SK-N-SH (cell line): Measurements from ENCODE around the gene PCDHB3. TPM values are rescaled to one million over a fixed set of nuclear protein-coding genes. Genes with fewer than 3 reads are reported as not detected.

Experiments used
- CTCF ChIA-PET: fragments of 300-600, 350-600 bp; formaldehyde crosslinking; extraction: SDS; loops from one replicate; lab custom pipeline; 2021; lab: Yijun Ruan, JAX
- POLR2A ChIA-PET: fragments of 350-600 bp; sonication (Branson Sonifier 250); formaldehyde crosslinking; extraction: SDS; loops from one replicate; lab custom pipeline; 2020; ENCODE audit warnings: antibody characterized with exemption, inconsistent platforms; lab: Yijun Ruan, JAX
- DNase-seq: peaks from one replicate; pipeline ENCODE4 v3.0.0; 2012
- H2AFZ ChIP-seq: fragments of 200-600 bp; sonication (generic); 2 replicates; pipeline ENCODE4 v1.8.1; 2016; ENCODE audit warnings: antibody characterized with exemption, mild to moderate bottlenecking, low read depth
- H3F3A ChIP-seq: fragments of 200-600 bp; sonication (generic); replicated peaks from 2 replicates; pipeline ENCODE3; 2016; ENCODE audit warnings: antibody characterized with exemption, mild to moderate bottlenecking; ENCODE audit not compliant: insufficient read depth
- H3K27ac ChIP-seq, 2 experiments: fragments of 200-500 bp in 1 of 2; fragments of 200-600 bp in 1 of 2; sonication (Bioruptor generic) in 1 of 2; sonication (generic), shearing (Covaris generic) in 1 of 2; 2 replicates each; pipeline versions ENCODE4 v1.5.1 to v1.6.1; 2014 to 2016; ENCODE audit warnings: low read depth in 2 of 2, inconsistent platforms in 1 of 2, low read length in 1 of 2, mild to moderate bottlenecking in 1 of 2, mixed read lengths in 1 of 2
- H3K27me3 ChIP-seq: fragments of 200-600 bp; sonication (generic), shearing (Covaris generic); 2 replicates; pipeline ENCODE4 v1.6.1; 2016; ENCODE audit warnings: mixed run types; ENCODE audit not compliant: insufficient read depth
- H3K36me3 ChIP-seq, 2 experiments: fragments of 200-500 bp in 1 of 2; fragments of 200-600 bp in 1 of 2; sonication (Bioruptor generic) in 1 of 2; sonication (generic) in 1 of 2; replicated peaks in 1 of 2; 2 replicates each; pipeline versions ENCODE3 to v1.5.1; 2014 to 2016; ENCODE audit warnings: low read length in 1 of 2, mild to moderate bottlenecking in 1 of 2; ENCODE audit not compliant: insufficient read depth in 2 of 2, control insufficient read depth in 1 of 2
- H3K4me1 ChIP-seq, 2 experiments: fragments of 200-500 bp in 1 of 2; fragments of 200-600 bp in 1 of 2; sonication (Bioruptor generic) in 1 of 2; sonication (generic), shearing (Covaris generic) in 1 of 2; 2 replicates each; pipeline versions ENCODE4 v1.5.1 to v1.6.1; 2014 to 2016; ENCODE audit warnings: low read depth in 1 of 2, low read length in 1 of 2, mixed run types in 1 of 2; ENCODE audit not compliant: insufficient read depth in 2 of 2, control insufficient read depth in 1 of 2
- H3K4me2 ChIP-seq: fragments of 200-600 bp; sonication (generic), shearing (Covaris generic); 2 replicates; pipeline ENCODE4 v1.6.1; 2017; ENCODE audit warnings: mixed run types
- H3K4me3 ChIP-seq, 2 experiments: fragments of 200-500 bp in 1 of 2; fragments of 200-600 bp in 1 of 2; sonication (Bioruptor generic) in 1 of 2; sonication (generic), shearing (Covaris generic) in 1 of 2; 2 replicates each; pipeline versions ENCODE4 v1.5.1 to v1.8.1; 2014 to 2016; ENCODE audit warnings: low read depth in 2 of 2, inconsistent platforms in 1 of 2, low read length in 1 of 2, mild to moderate bottlenecking in 1 of 2, mixed read lengths in 1 of 2, moderate library complexity in 1 of 2
- H3K79me2 ChIP-seq: fragments of 200-600 bp; sonication (generic); 2 replicates; pipeline ENCODE4 v1.8.1; 2017; ENCODE audit warnings: mild to moderate bottlenecking; ENCODE audit not compliant: insufficient read depth
- H3K9ac ChIP-seq: fragments of 200-600 bp; sonication (generic); 2 replicates; pipeline ENCODE4 v1.6.1; 2017; ENCODE audit warnings: mixed run types
- H3K9me2 ChIP-seq: fragments of 200-600 bp; sonication (generic); 2 replicates; pipeline ENCODE4 v1.6.1; 2017; ENCODE audit warnings: mixed run types
- H3K9me3 ChIP-seq: fragments of 200-600 bp; sonication (generic); 2 replicates; pipeline ENCODE4 v1.6.1; 2017; ENCODE audit warnings: mixed run types, mild to moderate bottlenecking, moderate library complexity
- H4K20me1 ChIP-seq: fragments of 200-600 bp; sonication (generic); 2 replicates; pipeline ENCODE4 v1.6.1; 2017; ENCODE audit warnings: mild to moderate bottlenecking, mixed run types; ENCODE audit not compliant: insufficient read depth
- CHD2 ChIP-seq: fragments of 150-350 bp; IDR thresholded peaks from 2 replicates; pipeline ENCODE4 v1.6.1; 2018; ENCODE audit warnings: low read length; ENCODE audit not compliant: partially characterized antibody
- ELF1 ChIP-seq: IDR thresholded peaks from 2 replicates; pipeline ENCODE4 v1.4.0; 2012
- FOXM1 ChIP-seq: IDR thresholded peaks from 2 replicates; pipeline ENCODE4 v1.4.0; 2012; ENCODE audit warnings: low read depth, mild to moderate bottlenecking
- GABPA ChIP-seq: IDR thresholded peaks from 2 replicates; pipeline ENCODE4 v1.4.0; 2012; ENCODE audit warnings: low read depth, mild to moderate bottlenecking
- JUND ChIP-seq: IDR thresholded peaks from 2 replicates; pipeline ENCODE4 v1.4.0; 2012
- MEF2A ChIP-seq: IDR thresholded peaks from 2 replicates; pipeline ENCODE4 v1.4.0; 2012; ENCODE audit warnings: low read depth, borderline replicate concordance
- MXI1 ChIP-seq: IDR thresholded peaks from 2 replicates; pipeline ENCODE4 v1.6.1; 2012; ENCODE audit warnings: mild to moderate bottlenecking, low read depth, low read length, improper control_type of control experiment
- POLR2AphosphoS5 ChIP-seq: IDR thresholded peaks from 2 replicates; pipeline ENCODE4 v1.6.1; 2012; ENCODE audit warnings: low read depth, low read length
- RXRA ChIP-seq: IDR thresholded peaks from 2 replicates; pipeline ENCODE4 v1.4.0; 2012; ENCODE audit warnings: low read depth, mild to moderate bottlenecking, borderline replicate concordance
- SMC3 ChIP-seq: IDR thresholded peaks from 2 replicates; pipeline ENCODE4 v1.6.1; 2012; ENCODE audit warnings: low read depth, low read length, improper control_type of control experiment
- TAF1 ChIP-seq: IDR thresholded peaks from 2 replicates; pipeline ENCODE4 v1.6.1; 2012; ENCODE audit warnings: low read depth, mild to moderate bottlenecking, low read length, moderate library complexity, borderline replicate concordance
- WGBS: methylation state at CpG from one replicate; pipeline ENCODE4 v1.1.6; 2017; ENCODE audit warnings: low lambda C conversion rate; 5-methylcytosine and 5-hydroxymethylcytosine counted together
- polyA plus RNA-seq, 3 experiments: library from polyadenylated mRNA; depleted of rRNA; stranded (reverse); fragments of >200 nt; gene quantifications; 2 replicates each; pipeline ENCODE4 v1.2.3, GENCODE V29; 2012
- TF ChIP-seq, protein P1 (sequence below): fragments of 200-600 bp; sonication (generic); IDR thresholded peaks from 2 replicates; pipeline ENCODE4 v1.6.1; 2017; ENCODE audit warnings: antibody characterized with exemption, mild to moderate bottlenecking, moderate library complexity
- TF ChIP-seq, protein P2 (sequence below): IDR thresholded peaks from 2 replicates; pipeline ENCODE4; 2012
- TF ChIP-seq, protein P3 (sequence below): fragments of 150-350 bp; IDR thresholded peaks from 2 replicates; pipeline ENCODE4 v1.6.1; 2016; ENCODE audit warnings: mild to moderate bottlenecking, low read depth, low read length
- TF ChIP-seq, protein P4 (sequence below): IDR thresholded peaks from 2 replicates; pipeline ENCODE4 v1.4.0; 2012; ENCODE audit warnings: low read depth
- TF ChIP-seq, protein P5 (sequence below): IDR thresholded peaks from 2 replicates; pipeline ENCODE4 v1.4.0; 2012; ENCODE audit warnings: low read depth, borderline replicate concordance
- TF ChIP-seq, protein P6 (sequence below): IDR thresholded peaks from 2 replicates; pipeline ENCODE4 v1.4.0; 2012; ENCODE audit warnings: low read depth, borderline replicate concordance

Gene PCDHB3
- polyA plus RNA-seq, 1 of the 3 experiments (the other 2 are of a cell fraction), result 2.2 TPM

DNA sequence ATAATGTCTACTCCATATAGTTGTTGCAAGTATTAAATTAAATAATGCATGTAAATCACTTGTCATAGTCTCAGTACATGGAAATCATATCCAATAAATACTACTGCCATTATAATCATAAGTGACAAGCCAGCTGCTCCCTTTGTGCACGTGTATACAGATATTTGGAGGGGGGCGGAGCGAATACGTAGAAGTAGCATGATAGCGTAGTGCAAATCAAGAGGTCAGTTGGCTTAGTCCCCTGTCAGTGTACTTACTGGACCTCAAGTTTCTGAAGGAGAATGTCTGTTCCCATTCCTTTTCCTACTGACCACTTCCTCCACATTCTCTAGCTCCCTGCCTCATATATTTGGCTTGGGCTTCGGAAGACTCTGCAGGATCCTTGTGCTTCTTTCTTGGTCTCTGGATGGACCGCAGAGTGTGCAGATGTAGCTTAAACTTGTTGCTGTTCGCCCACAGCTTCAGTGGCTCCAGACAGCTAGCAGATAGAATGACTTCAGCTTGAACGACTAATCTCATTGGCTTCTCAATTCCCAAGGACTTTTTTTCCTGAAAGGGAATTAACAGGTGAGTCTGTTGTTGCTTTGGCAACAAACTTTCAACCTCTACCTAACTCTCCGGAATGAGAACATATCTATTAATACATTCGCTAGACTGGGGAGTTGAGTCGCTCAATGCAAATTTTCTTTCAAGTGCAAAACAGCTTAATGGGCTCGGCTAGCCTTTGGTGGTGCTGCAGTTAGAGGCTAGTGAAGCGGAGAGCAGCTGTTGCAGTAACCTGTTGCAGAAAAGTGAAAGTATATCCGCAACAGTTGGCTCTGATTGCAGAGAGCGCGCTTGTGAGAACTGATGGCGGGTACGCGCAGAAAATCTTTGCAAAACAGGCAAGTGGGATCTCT is 49.4 kb upstream of the PCDHB3 start, which contains the start of gene PCDHB1:
Gene PCDHB1 (plus strand): TSS at position 753 of the 899 bp plus-strand sequence. CDS start 97 bp downstream, at position 850.
- 13% methylated on average over 20 of the region's 20 CpGs for WGBS
- Histone ChIP-seq H3K9ac (no peak within 1 kb of the TSS), H3K79me2 (no peaks in the 10 kb centered on the region), H3K4me2 (peak within 1 kb of the TSS; percentile 62), H3K4me3 (peak within 1 kb of the TSS; percentile 47 to 60), H3K9me3 (no peaks in the 10 kb centered on the region), H3K9me2 (no peaks in the 10 kb centered on the region), H3K4me1 (peaks cover 0 to 8% of the 10 kb centered on the region in 2 experiments; a peak in 1 of 4 replicates), H3K27ac (no peak within 1 kb of the TSS), H2AFZ (no peak within 1 kb of the TSS), H3F3A (no peaks in the 10 kb centered on the region), H4K20me1 (no peaks in the 10 kb centered on the region), H3K36me3 (no peaks in the 10 kb centered on the region), H3K27me3 (no peaks in the 10 kb centered on the region)
- ChIA-PET CTCF (interaction anchor here (0.9 to 9.1 kb wide), 8 partner anchors 10 to 513 kb away, joined by 3 to 103 read pairs (median 4); partner anchors contain the start of genes PCDHA12, PCDHA4, PCDHA8 and PCDHB16), POLR2A (interaction anchor here (1.1 kb wide), 1 partner anchor 209 kb away, joined by 3 read pairs; no protein-coding TSS in a partner anchor)
- no peak for TF ChIP-seq GABPA
- TF ChIP-seq, protein P1, sequence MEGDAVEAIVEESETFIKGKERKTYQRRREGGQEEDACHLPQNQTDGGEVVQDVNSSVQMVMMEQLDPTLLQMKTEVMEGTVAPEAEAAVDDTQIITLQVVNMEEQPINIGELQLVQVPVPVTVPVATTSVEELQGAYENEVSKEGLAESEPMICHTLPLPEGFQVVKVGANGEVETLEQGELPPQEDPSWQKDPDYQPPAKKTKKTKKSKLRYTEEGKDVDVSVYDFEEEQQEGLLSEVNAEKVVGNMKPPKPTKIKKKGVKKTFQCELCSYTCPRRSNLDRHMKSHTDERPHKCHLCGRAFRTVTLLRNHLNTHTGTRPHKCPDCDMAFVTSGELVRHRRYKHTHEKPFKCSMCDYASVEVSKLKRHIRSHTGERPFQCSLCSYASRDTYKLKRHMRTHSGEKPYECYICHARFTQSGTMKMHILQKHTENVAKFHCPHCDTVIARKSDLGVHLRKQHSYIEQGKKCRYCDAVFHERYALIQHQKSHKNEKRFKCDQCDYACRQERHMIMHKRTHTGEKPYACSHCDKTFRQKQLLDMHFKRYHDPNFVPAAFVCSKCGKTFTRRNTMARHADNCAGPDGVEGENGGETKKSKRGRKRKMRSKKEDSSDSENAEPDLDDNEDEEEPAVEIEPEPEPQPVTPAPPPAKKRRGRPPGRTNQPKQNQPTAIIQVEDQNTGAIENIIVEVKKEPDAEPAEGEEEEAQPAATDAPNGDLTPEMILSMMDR, result no peak
- TF ChIP-seq POLR2AphosphoS5, result no peak
- TF ChIP-seq, protein P2, sequence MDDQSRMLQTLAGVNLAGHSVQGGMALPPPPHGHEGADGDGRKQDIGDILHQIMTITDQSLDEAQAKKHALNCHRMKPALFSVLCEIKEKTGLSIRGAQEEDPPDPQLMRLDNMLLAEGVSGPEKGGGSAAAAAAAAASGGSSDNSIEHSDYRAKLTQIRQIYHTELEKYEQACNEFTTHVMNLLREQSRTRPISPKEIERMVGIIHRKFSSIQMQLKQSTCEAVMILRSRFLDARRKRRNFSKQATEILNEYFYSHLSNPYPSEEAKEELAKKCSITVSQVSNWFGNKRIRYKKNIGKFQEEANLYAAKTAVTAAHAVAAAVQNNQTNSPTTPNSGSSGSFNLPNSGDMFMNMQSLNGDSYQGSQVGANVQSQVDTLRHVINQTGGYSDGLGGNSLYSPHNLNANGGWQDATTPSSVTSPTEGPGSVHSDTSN, result no peak
- TF ChIP-seq TAF1, result no peak
- no peak for TF ChIP-seq FOXM1
- TF ChIP-seq JUND, result no peak
- no peak for TF ChIP-seq ELF1
- TF ChIP-seq, protein P3, sequence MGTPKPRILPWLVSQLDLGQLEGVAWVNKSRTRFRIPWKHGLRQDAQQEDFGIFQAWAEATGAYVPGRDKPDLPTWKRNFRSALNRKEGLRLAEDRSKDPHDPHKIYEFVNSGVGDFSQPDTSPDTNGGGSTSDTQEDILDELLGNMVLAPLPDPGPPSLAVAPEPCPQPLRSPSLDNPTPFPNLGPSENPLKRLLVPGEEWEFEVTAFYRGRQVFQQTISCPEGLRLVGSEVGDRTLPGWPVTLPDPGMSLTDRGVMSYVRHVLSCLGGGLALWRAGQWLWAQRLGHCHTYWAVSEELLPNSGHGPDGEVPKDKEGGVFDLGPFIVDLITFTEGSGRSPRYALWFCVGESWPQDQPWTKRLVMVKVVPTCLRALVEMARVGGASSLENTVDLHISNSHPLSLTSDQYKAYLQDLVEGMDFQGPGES, result no peak
- TF ChIP-seq SMC3, result no peak
- TF ChIP-seq RXRA, result no peak
- TF ChIP-seq CHD2, result no peak
- no peak for TF ChIP-seq MXI1
- TF ChIP-seq, protein P4, sequence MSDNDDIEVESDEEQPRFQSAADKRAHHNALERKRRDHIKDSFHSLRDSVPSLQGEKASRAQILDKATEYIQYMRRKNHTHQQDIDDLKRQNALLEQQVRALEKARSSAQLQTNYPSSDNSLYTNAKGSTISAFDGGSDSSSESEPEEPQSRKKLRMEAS, result no peak
- TF ChIP-seq, protein P5, sequence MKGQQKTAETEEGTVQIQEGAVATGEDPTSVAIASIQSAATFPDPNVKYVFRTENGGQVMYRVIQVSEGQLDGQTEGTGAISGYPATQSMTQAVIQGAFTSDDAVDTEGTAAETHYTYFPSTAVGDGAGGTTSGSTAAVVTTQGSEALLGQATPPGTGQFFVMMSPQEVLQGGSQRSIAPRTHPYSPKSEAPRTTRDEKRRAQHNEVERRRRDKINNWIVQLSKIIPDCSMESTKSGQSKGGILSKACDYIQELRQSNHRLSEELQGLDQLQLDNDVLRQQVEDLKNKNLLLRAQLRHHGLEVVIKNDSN, result no peak
- TF ChIP-seq MEF2A, result no peak
- TF ChIP-seq, protein P6, sequence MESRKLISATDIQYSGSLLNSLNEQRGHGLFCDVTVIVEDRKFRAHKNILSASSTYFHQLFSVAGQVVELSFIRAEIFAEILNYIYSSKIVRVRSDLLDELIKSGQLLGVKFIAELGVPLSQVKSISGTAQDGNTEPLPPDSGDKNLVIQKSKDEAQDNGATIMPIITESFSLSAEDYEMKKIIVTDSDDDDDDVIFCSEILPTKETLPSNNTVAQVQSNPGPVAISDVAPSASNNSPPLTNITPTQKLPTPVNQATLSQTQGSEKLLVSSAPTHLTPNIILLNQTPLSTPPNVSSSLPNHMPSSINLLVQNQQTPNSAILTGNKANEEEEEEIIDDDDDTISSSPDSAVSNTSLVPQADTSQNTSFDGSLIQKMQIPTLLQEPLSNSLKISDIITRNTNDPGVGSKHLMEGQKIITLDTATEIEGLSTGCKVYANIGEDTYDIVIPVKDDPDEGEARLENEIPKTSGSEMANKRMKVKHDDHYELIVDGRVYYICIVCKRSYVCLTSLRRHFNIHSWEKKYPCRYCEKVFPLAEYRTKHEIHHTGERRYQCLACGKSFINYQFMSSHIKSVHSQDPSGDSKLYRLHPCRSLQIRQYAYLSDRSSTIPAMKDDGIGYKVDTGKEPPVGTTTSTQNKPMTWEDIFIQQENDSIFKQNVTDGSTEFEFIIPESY, result no peak
- peak; percentile 12 for DNase-seq
